ENCODE measurements around the gene TINAGL1. TPM values are rescaled to one million over a fixed set of nuclear protein-coding genes. Genes with fewer than 3 reads are reported as not detected.

Gene TINAGL1
- total and polyA plus RNA-seq, 2 of the 13 experiments (the other 11 are each of a cell fraction or from before 2014, with no cell fraction given): 24.7 to 76.8 TPM

GRCh38 chr1:31583995-31584868 lies 7.9 kb downstream of the TINAGL1 start (continued):
- TF ChIP-seq ZNF609 (CRISPR knock-in tag; IDR thresholded peaks at IDR 0.05; ENCODE audit: borderline replicate concordance) (peak; percentile 36; the same call in 1 of the 2 replicates), ZNF318 (CRISPR knock-in tag; IDR thresholded peaks at IDR 0.05) (no peak), ZNF761 (CRISPR knock-in tag; conservative IDR thresholded peaks at IDR 0.05) (no peak), CREM (IDR thresholded peaks at IDR 0.05) (no peak), CREM (CRISPR knock-in tag; IDR thresholded peaks at IDR 0.05) (no peak), ESRRA (CRISPR knock-in tag; IDR thresholded peaks at IDR 0.05; ENCODE audit: low read depth) (no peak), ADNP (CRISPR knock-in tag; IDR thresholded peaks at IDR 0.05) (no peak), ETV6 (CRISPR knock-in tag; conservative IDR thresholded peaks at IDR 0.05) (no peak), ZBTB4 (CRISPR knock-in tag; IDR thresholded peaks at IDR 0.05; ENCODE audit: borderline replicate concordance) (no peak), CHD4 (IDR thresholded peaks at IDR 0.05; ENCODE audit: borderline replicate concordance, low read length) (no peak), SYNCRIP (IDR thresholded peaks at IDR 0.05; ENCODE audit: insufficient read depth, low read depth, low read length) (no peak), ARHGAP35 (CRISPR knock-in tag; IDR thresholded peaks at IDR 0.05; ENCODE audit: borderline replicate concordance) (no peak)

Measured in HepG2 (cell line).